Osteocyte (in vitro differentiated cells): ENCODE measurements around the gene CUTA. TPM values are rescaled to one million over a fixed set of nuclear protein-coding genes. Genes with fewer than 3 reads are reported as not detected.

Experiments used
- DNase-seq: peaks from one replicate; pipeline ENCODE4 v3.0.0; 2021; ENCODE audit warnings: mixed read lengths; ENCODE audit not compliant: unreplicated experiment; ENCODE audit errors: extremely low spot score
- H3K27ac Mint-ChIP-seq: one replicate; pipeline ENCODE4 v1.8.0; 2021; ENCODE audit warnings: mild to moderate bottlenecking, mixed read lengths; ENCODE audit not compliant: unreplicated experiment
- H3K27me3 Mint-ChIP-seq: one replicate; pipeline ENCODE4 v1.8.0; 2021; ENCODE audit warnings: mixed read lengths; ENCODE audit not compliant: unreplicated experiment
- H3K36me3 Mint-ChIP-seq: one replicate; pipeline ENCODE4 v1.8.0; 2021; ENCODE audit warnings: mixed read lengths; ENCODE audit not compliant: unreplicated experiment
- H3K4me1 Mint-ChIP-seq: one replicate; pipeline ENCODE4 v1.8.0; 2021; ENCODE audit warnings: mixed read lengths; ENCODE audit not compliant: unreplicated experiment
- H3K4me3 Mint-ChIP-seq: one replicate; pipeline ENCODE4 v1.8.0; 2021; ENCODE audit warnings: mild to moderate bottlenecking, moderate library complexity, mixed read lengths; ENCODE audit not compliant: unreplicated experiment
- H3K9me3 Mint-ChIP-seq: one replicate; pipeline ENCODE4 v1.8.0; 2021; ENCODE audit warnings: mixed read lengths; ENCODE audit not compliant: unreplicated experiment
- total RNA-seq: library from RNA; stranded (reverse); gene quantifications from 2 replicates; pipeline ENCODE4 v1.2.1, GENCODE V29; 2021
- TF ChIP-seq, protein P1 (sequence below): fragments of 200-600 bp; sonication (generic); IDR thresholded peaks from 2 replicates; pipeline ENCODE4 v1.5.0; 2021; ENCODE audit warnings: antibody characterized with exemption, mild to moderate bottlenecking, moderate library complexity

CUTA gene
- total RNA-seq, 1 donor from 2014 or later = 302 TPM

DNA sequence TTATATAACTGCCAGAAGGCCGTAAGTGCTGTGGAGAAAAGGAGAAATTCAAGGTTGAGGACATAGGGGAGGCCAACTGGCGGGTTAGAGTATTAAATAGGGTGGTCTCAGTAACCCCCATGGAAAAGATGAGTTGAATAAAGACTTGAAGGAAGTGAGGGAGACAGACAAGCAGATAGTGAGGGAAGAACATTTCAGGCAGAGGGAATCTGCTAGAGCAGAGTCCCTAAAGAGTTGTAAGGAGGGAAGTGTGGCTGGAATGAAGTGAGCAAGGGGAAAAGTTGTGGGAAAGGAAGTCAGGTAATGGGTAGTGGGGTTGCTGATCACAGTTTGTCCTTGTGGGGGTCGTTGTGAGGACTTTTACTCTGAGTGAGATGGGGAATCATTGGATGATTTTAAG lies 24.9 kb downstream of the CUTA start:
- H3K4me3 Mint-ChIP-seq = peak overlapping the region; percentile 80
- TF ChIP-seq, protein P1, sequence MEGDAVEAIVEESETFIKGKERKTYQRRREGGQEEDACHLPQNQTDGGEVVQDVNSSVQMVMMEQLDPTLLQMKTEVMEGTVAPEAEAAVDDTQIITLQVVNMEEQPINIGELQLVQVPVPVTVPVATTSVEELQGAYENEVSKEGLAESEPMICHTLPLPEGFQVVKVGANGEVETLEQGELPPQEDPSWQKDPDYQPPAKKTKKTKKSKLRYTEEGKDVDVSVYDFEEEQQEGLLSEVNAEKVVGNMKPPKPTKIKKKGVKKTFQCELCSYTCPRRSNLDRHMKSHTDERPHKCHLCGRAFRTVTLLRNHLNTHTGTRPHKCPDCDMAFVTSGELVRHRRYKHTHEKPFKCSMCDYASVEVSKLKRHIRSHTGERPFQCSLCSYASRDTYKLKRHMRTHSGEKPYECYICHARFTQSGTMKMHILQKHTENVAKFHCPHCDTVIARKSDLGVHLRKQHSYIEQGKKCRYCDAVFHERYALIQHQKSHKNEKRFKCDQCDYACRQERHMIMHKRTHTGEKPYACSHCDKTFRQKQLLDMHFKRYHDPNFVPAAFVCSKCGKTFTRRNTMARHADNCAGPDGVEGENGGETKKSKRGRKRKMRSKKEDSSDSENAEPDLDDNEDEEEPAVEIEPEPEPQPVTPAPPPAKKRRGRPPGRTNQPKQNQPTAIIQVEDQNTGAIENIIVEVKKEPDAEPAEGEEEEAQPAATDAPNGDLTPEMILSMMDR = no peak
- peaks cover 32% of the 10 kb centered on the region for H3K4me1 Mint-ChIP-seq
- no peak for DNase-seq
- peak overlapping the region; percentile 96 for H3K27ac Mint-ChIP-seq
- no peaks in the 10 kb centered on the region for H3K9me3 Mint-ChIP-seq
- no peaks in the 10 kb centered on the region for H3K27me3 Mint-ChIP-seq
- H3K36me3 Mint-ChIP-seq = no peaks in the 10 kb centered on the region

DNA sequence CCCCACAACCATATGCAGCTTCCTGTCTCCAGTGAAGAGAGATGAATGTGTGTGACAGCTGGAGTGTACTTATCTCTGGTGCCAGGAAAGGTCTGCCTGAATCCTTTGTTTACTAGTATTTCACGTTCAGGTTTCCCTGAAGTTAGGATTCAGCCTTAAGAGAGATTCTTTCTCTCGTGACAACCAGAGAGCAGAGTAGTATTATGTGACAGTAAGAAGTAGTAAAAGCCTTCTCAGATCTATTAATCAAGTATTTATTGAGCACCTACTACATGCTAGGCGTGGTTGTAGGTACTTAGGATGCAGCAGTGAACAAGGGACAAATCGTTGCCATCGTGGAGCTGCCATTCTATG lies 25.3 kb downstream of the CUTA start:
- no peaks in the 10 kb centered on the region for H3K9me3 Mint-ChIP-seq
- H3K4me1 Mint-ChIP-seq = peaks cover 32% of the 10 kb centered on the region
- peak overlapping the region; percentile 80 for H3K4me3 Mint-ChIP-seq
- no peaks in the 10 kb centered on the region for H3K36me3 Mint-ChIP-seq
- peak overlapping the region; percentile 96 for H3K27ac Mint-ChIP-seq
- no peaks in the 10 kb centered on the region for H3K27me3 Mint-ChIP-seq
- DNase-seq = no peak
- TF ChIP-seq, protein P1 = no peak

DNA sequence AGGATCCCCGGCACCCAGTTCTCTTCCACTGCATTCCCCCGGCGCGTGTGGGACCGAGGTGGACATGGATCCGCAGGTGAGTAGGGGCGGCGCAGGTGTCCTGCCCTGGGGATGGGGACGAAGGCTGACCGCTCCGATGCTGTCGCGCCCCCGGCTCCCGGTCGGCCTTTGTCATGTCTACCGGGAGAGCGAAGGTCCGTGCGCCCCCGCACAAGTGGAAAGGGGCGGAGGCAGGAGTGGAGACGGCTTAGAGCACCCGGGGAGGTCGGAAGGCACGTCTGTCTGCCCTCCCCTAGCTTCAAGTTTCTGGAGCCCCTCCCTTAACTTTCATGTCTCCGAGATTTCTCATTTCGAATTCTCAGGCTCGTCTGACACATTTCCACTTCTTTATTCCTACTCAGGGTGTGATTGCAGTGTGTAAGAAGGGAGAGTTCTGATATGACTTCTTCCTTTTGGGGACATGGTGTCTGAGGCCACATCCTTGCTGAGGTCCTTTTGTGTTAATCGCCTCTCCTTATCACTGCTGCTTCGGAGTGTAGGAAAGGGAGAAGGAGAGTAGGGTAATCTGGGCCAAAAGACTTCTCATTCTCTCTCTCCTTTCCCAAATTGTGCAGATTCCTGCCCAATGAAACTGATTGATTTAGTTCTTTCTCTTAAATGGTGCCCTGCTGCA lies 25.8 kb downstream of the CUTA start:
- peak overlapping the region; percentile 80 for H3K4me3 Mint-ChIP-seq
- H3K9me3 Mint-ChIP-seq = no peaks in the 10 kb centered on the region
- peak overlapping the region; percentile 96 for H3K27ac Mint-ChIP-seq
- H3K27me3 Mint-ChIP-seq = no peaks in the 10 kb centered on the region
- TF ChIP-seq, protein P1 = no peak
- no peak for DNase-seq
- H3K36me3 Mint-ChIP-seq = no peaks in the 10 kb centered on the region
- peaks cover 32% of the 10 kb centered on the region for H3K4me1 Mint-ChIP-seq

DNA sequence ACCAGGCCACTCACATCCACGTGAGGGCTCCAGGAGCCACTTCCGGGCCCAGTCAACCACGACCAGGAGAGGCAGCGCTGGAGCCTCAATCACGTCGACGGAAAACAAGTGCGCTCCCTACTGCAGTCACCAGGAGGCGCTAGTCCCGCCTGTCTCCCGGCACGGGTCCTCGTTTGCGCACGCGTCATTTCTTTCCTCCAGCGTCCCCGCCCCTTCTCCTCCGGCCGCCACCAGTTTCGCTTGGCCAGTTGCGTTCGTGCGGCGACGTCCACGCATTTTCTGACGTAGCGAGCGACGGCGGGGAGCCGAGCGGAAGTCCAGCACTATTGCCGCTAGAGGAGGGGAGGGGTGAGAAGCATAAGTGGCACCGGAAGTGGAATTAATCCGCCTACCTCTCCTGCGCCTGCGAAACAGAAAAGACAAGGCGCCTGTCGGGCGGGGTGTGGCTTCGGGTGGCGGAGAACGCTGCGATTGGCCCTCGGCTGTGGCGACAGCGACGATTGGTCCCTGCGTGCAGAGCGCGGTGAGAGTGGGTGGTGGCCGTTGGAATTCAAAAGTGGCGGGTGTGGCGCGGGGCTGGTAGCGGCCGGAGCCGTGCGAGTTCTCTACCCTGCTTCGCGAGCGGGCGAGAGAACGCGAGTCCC lies 26.5 kb downstream of the CUTA start, which contains the start of gene KIFC1:
KIFC1 (plus strand) TSS at position 546 of the 644 bp plus-strand sequence. CDS start 163 bp downstream, outside the sequence.
- H3K4me3 Mint-ChIP-seq = peak within 1 kb of the TSS; percentile 80
- no peaks in the 10 kb centered on the region for H3K9me3 Mint-ChIP-seq
- peak; percentile 100 for DNase-seq
- no peaks in the 10 kb centered on the region for H3K27me3 Mint-ChIP-seq
- TF ChIP-seq, protein P1 = peak; percentile 99
- peaks cover 32% of the 10 kb centered on the region for H3K4me1 Mint-ChIP-seq
- H3K27ac Mint-ChIP-seq = peak within 1 kb of the TSS; percentile 96
- no peaks in the 10 kb centered on the region for H3K36me3 Mint-ChIP-seq

DNA sequence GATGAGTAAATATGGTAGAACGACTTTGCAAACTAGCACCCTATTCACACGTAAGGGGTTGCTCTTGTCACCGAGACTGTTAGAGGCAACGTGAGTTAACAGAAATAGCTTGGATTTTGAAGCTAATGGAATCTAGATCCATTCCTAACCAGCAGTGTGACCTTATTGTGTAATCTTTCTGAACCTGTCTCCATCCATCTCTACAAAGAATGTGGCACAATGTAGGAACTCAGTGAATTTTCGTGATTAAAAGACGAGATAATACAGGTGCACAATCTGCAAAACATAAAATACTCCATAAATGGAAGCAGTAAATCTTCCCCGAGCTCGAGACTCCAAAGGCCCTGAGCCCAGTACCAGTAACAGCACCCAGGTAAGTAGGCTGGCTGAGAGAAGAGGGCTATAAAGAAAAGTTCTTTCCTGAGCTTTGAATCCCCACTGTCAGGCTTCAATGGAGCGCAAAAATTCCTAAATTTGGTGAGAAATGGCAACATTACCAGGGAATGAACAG lies 27.1 kb downstream of the CUTA start:
- Mint-ChIP-seq H3K36me3 (no peaks in the 10 kb centered on the region), H3K27ac (peak overlapping the region; percentile 96), H3K4me1 (peaks cover 32% of the 10 kb centered on the region), H3K27me3 (no peaks in the 10 kb centered on the region), H3K4me3 (peak overlapping the region; percentile 80), H3K9me3 (no peaks in the 10 kb centered on the region)
- TF ChIP-seq, protein P1 = no peak
- no peak for DNase-seq
